Adrenal gland (tissue), 12 donors: ENCODE data around the gene MRPS7. TPM values are rescaled to one million over a fixed set of nuclear protein-coding genes. Genes with fewer than 3 reads are reported as not detected.

Source experiments
- DNase-seq, 7 donors: peaks; one replicate each; pipeline ENCODE4 v3.0.0-alpha.2; 2019 to 2020
- H3K27ac ChIP-seq, 5 donors: fragments of 200-600 bp; sonication (generic) in 4 of 5; 1 replicate in 3 of 5; 2 replicates in 2 of 5; pipeline versions ENCODE4 v1.5.1 to v1.8.0; 2016 to 2020; ENCODE audit warnings: mild to moderate bottlenecking in 1 of 5
- H3K27me3 ChIP-seq: fragments of 200-600 bp; 2 replicates; pipeline ENCODE4 v1.8.0; 2021
- H3K36me3 ChIP-seq, 2 donors: fragments of 200-600 bp; replicated peaks in 1 of 2; 1 replicate in 1 of 2; 2 replicates in 1 of 2; pipeline versions ENCODE4 v1.5.1 to v1.8.0; 2018 to 2022
- H3K4me1 ChIP-seq, 2 donors: fragments of 200-600 bp; replicated peaks in 1 of 2; 1 replicate in 1 of 2; 2 replicates in 1 of 2; pipeline versions ENCODE4 v1.5.1 to v1.8.0; 2018 to 2021
- H3K4me3 ChIP-seq, 4 donors: fragments of 200-600 bp; sonication (generic) in 3 of 4; one replicate each; pipeline ENCODE4 v1.5.1; 2016 to 2018
- H3K9me3 ChIP-seq, 3 donors: fragments of 200-600 bp; sonication (generic) in 1 of 3; replicated peaks in 1 of 3; 1 replicate in 2 of 3; 2 replicates in 1 of 3; pipeline versions ENCODE4 v1.5.1 to v1.8.0; 2016 to 2021
- CTCF ChIP-seq, 6 experiments: fragments of 450-650 bp in 4 of 6; fragments of 200-600 bp in 2 of 6; sonication (generic) in 1 of 6; IDR thresholded peaks; 1 replicate in 5 of 6; 2 replicates in 1 of 6; pipeline versions ENCODE4 v1.5.1 to v1.8.0; 2016 to 2021; ENCODE audit warnings: antibody characterized with exemption in 6 of 6, mild to moderate bottlenecking in 2 of 6, moderate library complexity in 1 of 6
- POLR2A ChIP-seq, 2 donors: fragments of 450-650 bp; IDR thresholded peaks; one replicate each; pipeline ENCODE4 v1.6.1; 2017; ENCODE audit warnings: antibody characterized with exemption in 2 of 2, mild to moderate bottlenecking in 2 of 2, moderate library complexity in 1 of 2
- WGBS, 4 donors: extraction: QIAGEN DNeasy Blood & Tissue Kit in 2 of 4; methylation state at CpG; one replicate each; pipeline versions ENCODE4 v1.1.5 to v1.1.7; 2013 to 2017; 5-methylcytosine and 5-hydroxymethylcytosine counted together
- intact Hi-C, 2 donors: fragments of 100-400 bp; cut with DNase I; formaldehyde crosslinking; loops; one replicate each; pipeline versions ENCODE4 v1.14.1 to v1.15.0; 2022 to 2023
- polyA plus RNA-seq, 3 donors: library from polyadenylated mRNA; stranded (reverse); fragments of 200-250 nt in 2 of 3; fragments of 350-450 nt in 1 of 3; fragmentation: Illumina TruSeq in 1 of 3; extraction: RNeasy Lipid Tissue Mini Kit (QIAGEN cat#74804) in 1 of 3; gene quantifications; one replicate each; pipeline ENCODE4 v1.2.3, GENCODE V29; 2013 to 2014
- total RNA-seq, 9 donors: library from RNA; depleted of rRNA in 4 of 9; stranded (reverse); fragments of >200 nt in 4 of 9; fragments of 120-200 nt in 1 of 9; fragmentation: NEBNext Ultra II Directional in 1 of 9; extraction: Animal tissue kit (Norgen Biotek cat#: 25700) in 1 of 9; gene quantifications; one replicate each; pipeline versions ENCODE4 v1.1.0 to v1.2.4, GENCODE V29; 2013 to 2023
- donor health status: healthy with polysubstance abuse.
- donor health status: Bipolar disorder and iron deficiency.
- donor health status: DM: yes; HTN: yes; CAD: no.
- donor health status: DM: no; HTN: no; CAD: no.
- donor health status: DM: no; HTN: no; CAD: no.
- donor health status: DM: yes; HTN: yes; CAD: no.

MRPS7 gene
- total and polyA plus RNA-seq, 12 donors, result 47.7 to 127 (median 75.0) TPM

DNA sequence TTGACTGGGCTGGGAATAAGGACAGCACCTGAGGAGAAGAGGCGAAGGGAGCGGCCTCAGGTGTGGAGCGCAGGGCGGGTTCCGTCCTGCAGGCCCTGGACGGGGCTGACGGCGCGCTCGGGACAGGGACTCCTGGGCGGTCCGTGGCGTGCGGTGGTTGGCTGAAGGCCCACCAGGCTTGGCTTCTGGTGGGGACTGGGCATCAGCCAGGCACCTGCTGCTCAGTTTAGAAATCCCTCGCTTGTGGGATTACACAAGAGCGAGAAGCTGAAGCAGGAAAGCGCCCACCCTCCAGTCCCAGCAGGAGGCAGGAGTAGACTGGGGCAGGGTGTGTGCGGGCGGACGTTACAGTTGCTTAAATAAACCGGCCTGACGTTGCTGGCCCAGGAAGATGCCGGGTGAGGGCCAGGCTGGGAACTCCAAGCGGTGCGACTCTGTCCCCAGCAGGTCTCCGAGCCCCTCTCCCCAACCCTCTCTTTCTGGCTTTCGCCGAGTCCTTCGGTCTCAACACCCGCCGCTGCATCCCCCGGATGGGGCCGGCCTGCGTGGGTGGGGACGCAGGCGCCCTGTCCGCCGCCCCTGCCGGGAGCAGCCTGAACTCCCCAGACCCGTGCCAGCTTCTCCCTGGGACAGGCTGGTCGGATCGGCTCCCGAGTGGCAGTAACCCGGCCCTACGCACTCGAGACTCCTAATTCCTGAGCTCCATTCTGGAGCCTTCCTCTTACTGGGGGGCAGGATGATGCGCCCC, 8.7 kb downstream of the MRPS7 start:
- no peaks in the 10 kb centered on the region for H3K9me3 ChIP-seq
- WGBS, 4 donors, result 0 to 2% (median 1%) methylated on average over 20 to 47 of the region's 47 CpGs
- H3K27ac ChIP-seq, result peak overlapping the region; percentile 76 to 95 (median 95)
- peak in 4 of 6 experiments; percentile 30 to 56 (median 41) for TF ChIP-seq CTCF (IDR thresholded peaks at IDR 0.05)
- peak in 1 of 2 donors; percentile 64 for TF ChIP-seq POLR2A (IDR thresholded peaks at IDR 0.05)
- intact Hi-C loops, result loop anchor here in 1 of 2 donors (10.0 kb wide), 1 partner anchor 134 kb away; the partner anchor contains the start of gene GRB2
- peaks cover 0 to 14% of the 10 kb centered on the region in 2 donors for H3K36me3 ChIP-seq
- no peaks in the 10 kb centered on the region for H3K27me3 ChIP-seq
- DNase-seq, result peak; percentile 67 to 83 (median 77)
- H3K4me3 ChIP-seq, result peak overlapping the region; percentile 32 to 92 (median 66)
- peaks cover 21 to 37% of the 10 kb centered on the region in 2 donors for H3K4me1 ChIP-seq

- peak within 1 kb of the TSS; percentile 76 to 95 (median 95) for H3K27ac ChIP-seq
- no peaks in the 10 kb centered on the region for H3K9me3 ChIP-seq
- no peaks in the 10 kb centered on the region for H3K27me3 ChIP-seq
- peak within 1 kb of the TSS; percentile 46 to 92 (median 70) for H3K4me3 ChIP-seq
- DNase-seq, result no peak
- H3K4me1 ChIP-seq, result peaks cover 21 to 37% of the 10 kb centered on the region in 2 donors
- WGBS, 4 donors, result 0 to 2% methylated on average over 34 to 39 of the region's 39 CpGs; no CpG with 5 or more reads in 2 of the 4 donors
- peaks cover 0 to 9% of the 10 kb centered on the region in 2 donors for H3K36me3 ChIP-seq
- intact Hi-C loops, result loop anchor here in 1 of 2 donors (10.0 kb wide), 1 partner anchor 134 kb away; the partner anchor contains the start of gene GRB2
- no peak for TF ChIP-seq CTCF (IDR thresholded peaks at IDR 0.05)
- peak in 1 of 2 donors; percentile 62 for TF ChIP-seq POLR2A (IDR thresholded peaks at IDR 0.05)
Observed at GRCh38 chr17:75270966-75271232, 9.2 kb downstream of the MRPS7 start, which contains the start of gene MIF4GD. TSS of gene MIF4GD (minus strand) at chr17:75271231. CDS start at chr17:75270195, 1,036 bp downstream.

DNA sequence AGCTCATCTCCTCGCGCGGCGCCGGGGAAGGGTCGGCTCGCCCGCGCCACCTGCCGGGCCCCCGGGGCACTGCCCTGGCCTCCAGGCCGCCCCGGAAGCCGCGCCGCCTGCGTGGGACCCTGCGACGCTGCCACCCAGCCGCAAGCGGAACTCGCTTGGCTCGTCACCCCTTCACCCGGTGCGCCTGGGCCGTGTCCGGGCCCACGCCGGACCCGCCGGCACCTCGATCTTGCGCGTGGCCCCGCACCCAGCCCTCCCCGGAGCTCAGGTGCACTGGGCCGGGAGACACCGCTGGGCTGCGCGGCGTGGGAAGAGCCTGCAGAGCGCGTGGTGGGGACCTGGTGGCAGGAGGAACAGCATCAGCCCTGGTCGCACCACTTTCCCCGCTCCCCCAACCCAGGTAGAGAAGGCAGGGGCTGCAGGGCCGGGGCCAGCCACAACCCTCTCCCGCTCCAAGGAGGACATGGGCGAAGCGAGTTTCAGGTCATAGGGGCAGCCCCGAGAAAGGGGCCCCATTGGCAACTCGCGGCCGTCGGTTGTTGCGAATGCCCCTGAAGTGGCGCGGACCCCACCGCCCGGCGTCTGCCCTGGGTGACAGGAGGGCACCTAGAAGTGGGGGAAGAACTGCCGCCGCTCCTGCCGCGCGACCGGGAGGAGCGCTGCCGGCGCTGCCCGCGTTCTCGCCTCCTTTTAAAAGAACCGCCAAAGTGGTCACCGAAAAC, 9.7 kb downstream of the MRPS7 start:
- WGBS, 4 donors, result 0 to 1% (median 0%) methylated on average over 14 to 74 of the region's 74 CpGs
- Histone ChIP-seq H3K4me3 (peak overlapping the region; percentile 37 to 92 (median 51)), H3K9me3 (no peaks in the 10 kb centered on the region), H3K27me3 (no peaks in the 10 kb centered on the region), H3K27ac (peak overlapping the region; percentile 3 to 95 (median 95)), H3K4me1 (peaks cover 21 to 37% of the 10 kb centered on the region in 2 donors), H3K36me3 (peaks cover 0 to 5% of the 10 kb centered on the region in 2 donors)
- intact Hi-C loops, result loop anchor here in 1 of 2 donors (10.0 kb wide), 1 partner anchor 133 kb away; the partner anchor contains the start of gene GRB2
- peak; percentile 69 to 82 (median 76) for DNase-seq
- TF ChIP-seq CTCF (IDR thresholded peaks at IDR 0.05) (peak in 5 of 6 experiments; percentile 11 to 97 (median 73)), POLR2A (IDR thresholded peaks at IDR 0.05) (no peak)
